Gastroesophageal sphincter (tissue), 3 donors: ENCODE measurements around the gene TMEM115.

Source experiments
- POLR2A ChIP-seq, 2 donors: fragments of 450-650 bp; IDR thresholded peaks; one replicate each; pipeline ENCODE4 v1.6.1; 2017; ENCODE audit warnings: antibody characterized with exemption in 2 of 2, mild to moderate bottlenecking in 2 of 2, moderate library complexity in 1 of 2
- TF ChIP-seq, protein P1 (sequence below), 4 experiments: fragments of 200-600 bp in 2 of 4; fragments of 450-650 bp in 2 of 4; sonication (generic) in 1 of 4; IDR thresholded peaks; one replicate each; pipeline ENCODE4 v1.5.1; 2017 to 2019; ENCODE audit warnings: antibody characterized with exemption in 4 of 4, mild to moderate bottlenecking in 2 of 4, moderate library complexity in 2 of 4

DNA sequence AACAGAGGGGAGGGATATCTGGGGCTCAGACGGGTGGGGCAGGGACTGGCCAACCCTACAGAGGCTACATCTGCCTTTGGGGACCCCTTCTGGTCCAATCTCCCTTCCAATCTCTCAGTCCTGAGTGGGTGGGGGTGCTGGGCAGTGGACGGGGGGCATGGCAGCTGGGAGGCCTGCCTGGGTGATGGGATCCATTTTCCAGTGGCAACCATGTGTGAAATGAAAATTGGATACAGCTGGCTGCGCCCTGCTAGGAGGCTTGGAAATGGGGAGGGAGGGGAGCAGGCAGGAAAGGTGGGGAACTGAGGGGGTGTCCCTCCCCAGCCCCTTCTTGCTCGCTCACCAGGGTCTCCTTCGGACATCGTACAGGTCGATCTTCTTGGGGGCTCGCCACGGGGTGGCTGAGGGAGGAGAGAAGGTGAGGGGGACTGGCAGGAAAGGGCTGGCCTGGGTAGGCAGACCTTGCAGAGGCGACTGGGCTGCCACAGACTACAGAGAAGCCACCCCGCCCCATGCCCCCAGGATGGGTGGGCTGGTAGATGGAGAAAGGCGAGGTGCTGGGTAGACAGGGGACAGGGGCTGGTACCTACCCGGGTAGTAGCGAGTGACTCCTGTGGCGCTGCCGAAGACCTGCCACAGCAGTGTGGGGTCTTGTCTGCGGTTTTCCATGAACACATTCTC is 21.2 kb upstream of the TMEM115 start:
- TF ChIP-seq, protein P1, sequence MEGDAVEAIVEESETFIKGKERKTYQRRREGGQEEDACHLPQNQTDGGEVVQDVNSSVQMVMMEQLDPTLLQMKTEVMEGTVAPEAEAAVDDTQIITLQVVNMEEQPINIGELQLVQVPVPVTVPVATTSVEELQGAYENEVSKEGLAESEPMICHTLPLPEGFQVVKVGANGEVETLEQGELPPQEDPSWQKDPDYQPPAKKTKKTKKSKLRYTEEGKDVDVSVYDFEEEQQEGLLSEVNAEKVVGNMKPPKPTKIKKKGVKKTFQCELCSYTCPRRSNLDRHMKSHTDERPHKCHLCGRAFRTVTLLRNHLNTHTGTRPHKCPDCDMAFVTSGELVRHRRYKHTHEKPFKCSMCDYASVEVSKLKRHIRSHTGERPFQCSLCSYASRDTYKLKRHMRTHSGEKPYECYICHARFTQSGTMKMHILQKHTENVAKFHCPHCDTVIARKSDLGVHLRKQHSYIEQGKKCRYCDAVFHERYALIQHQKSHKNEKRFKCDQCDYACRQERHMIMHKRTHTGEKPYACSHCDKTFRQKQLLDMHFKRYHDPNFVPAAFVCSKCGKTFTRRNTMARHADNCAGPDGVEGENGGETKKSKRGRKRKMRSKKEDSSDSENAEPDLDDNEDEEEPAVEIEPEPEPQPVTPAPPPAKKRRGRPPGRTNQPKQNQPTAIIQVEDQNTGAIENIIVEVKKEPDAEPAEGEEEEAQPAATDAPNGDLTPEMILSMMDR (IDR thresholded peaks at IDR 0.05): no peak
- TF ChIP-seq POLR2A (IDR thresholded peaks at IDR 0.05): no peak
